ENCODE results near the gene HRAS.

HRAS gene

DNA sequence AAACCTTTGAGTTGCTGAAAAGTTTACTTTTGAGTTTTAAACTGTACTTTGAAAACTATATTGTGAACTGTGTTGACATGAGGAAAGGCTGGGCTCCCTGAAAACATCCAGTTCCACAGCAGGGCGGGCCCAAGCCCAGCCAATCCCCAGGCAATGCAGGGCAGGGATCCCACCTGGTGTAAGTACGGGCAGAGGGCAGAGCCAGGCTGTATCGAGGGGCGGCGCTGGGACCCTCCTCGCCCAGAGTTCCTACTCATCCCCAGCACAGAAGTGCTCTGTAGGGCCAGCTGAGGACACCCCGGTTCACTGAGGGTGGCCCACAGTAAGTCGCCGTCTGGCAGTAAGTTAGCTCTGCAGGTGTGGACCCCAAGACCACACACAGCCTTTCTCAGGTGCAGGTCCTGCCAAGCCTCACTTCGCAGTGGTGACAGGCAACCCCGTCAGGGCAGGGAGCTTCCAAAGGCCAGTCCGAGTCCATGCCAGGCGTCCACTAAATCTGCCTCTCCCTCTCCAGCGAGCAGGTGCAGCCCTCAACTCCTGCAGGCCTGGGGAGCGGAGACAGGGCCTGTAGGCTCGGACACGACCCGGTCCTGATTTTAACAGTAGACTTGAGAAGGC, 31.7 kb upstream of the HRAS start:
- no peak for DNase-seq

GRCh38 chr11:565921-566509, 30.6 kb upstream of the HRAS start:
- no peak for DNase-seq

GRCh38 chr11:563812-564578, 28.6 kb upstream of the HRAS start:
- DNase-seq, result no peak

DNA sequence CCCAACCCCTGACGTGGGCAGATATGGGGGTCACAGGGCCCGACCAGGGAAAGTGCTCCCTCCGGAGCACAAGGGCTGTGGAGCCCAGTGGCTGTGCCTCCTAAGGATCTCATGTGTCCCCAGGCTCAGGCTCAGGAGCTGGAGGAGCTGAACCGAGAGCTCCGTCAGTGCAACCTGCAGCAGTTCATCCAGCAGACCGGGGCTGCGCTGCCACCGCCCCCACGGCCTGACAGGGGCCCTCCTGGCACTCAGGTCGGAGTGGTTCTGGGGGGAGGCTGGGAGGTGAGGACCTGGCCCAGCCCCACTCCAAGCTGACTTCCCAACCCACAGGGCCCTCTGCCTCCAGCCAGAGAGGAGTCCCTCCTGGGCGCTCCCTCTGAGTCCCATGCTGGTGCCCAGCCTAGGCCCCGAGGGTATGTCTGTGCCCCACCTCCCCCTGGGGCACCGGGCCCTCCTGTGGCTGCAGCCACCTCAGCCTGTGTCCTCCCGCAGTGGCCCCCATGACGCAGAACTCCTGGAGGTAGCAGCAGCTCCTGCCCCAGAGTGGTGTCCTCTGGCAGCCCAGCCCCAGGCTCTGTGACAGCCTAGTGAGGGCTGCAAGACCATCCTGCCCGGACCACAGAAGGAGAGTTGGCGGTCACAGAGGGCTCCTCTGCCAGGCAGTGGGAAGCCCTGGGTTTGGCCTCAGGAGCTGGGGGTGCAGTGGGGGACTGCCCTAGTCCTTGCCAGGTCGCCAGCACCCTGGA, 27.9 kb upstream of the HRAS start:
- DNase-seq, result no peak

DNA sequence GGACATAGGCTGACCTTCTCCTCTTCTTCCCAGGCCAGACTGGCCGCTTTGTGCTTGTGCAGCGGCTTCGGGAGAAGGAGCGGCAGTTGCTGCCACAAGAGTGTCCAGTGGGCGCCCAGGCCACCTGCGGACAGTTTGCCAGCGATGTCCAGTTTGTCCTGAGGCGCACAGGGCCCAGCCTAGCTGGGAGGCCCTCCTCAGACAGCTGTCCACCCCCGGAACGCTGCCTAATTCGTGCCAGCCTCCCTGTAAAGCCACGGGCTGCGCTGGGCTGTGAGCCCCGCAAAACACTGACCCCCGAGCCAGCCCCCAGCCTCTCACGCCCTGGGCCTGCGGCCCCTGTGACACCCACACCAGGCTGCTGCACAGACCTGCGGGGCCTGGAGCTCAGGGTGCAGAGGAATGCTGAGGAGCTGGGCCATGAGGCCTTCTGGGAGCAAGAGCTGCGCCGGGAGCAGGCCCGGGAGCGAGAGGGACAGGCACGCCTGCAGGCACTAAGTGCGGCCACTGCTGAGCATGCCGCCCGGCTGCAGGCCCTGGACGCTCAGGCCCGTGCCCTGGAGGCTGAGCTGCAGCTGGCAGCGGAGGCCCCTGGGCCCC, 26.8 kb upstream of the HRAS start:
- DNase-seq, result no peak

DNA sequence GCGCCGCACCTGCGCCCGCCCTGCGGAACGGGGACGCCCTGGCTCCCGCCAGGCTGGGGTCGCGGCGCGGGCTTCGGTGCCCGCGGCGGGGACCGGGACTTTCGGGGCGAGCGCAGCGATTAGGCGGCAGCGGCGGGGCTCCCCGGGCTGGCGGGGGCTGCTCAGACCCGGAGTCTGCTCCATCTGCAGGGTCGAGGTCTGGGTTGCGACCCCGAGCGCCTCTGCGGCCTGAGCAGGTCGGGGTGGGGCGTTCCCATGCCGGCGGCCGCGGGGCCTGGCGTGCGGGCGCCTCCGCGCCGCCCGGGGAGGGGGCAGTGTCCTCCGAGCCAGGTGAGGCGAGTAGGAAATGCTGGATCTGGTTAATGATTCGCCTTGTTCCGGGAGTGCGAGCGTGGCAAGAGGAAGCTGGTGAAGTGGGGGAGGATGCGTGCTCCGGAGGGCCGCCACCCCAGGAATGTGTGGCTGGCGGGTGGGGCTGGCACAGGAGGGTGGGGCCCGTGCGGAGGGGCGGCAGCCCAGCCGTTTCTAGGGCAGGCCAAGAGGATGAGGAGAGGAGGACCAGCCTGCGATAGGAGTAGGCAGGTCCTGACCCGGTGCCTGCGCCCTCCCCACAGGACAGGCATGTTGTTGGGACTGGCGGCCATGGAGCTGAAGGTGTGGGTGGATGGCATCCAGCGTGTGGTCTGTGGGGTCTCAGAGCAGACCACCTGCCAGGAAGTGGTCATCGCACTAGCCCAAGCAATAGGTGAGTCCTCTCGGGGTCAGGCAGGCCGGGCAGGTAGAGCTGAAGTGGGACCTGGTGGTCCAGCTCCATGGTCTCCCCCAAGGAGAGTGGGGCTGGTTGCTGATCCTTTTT, 26.0 kb upstream of the HRAS start:
- peak in 1 of 2 experiments; percentile 25 for DNase-seq

DNA sequence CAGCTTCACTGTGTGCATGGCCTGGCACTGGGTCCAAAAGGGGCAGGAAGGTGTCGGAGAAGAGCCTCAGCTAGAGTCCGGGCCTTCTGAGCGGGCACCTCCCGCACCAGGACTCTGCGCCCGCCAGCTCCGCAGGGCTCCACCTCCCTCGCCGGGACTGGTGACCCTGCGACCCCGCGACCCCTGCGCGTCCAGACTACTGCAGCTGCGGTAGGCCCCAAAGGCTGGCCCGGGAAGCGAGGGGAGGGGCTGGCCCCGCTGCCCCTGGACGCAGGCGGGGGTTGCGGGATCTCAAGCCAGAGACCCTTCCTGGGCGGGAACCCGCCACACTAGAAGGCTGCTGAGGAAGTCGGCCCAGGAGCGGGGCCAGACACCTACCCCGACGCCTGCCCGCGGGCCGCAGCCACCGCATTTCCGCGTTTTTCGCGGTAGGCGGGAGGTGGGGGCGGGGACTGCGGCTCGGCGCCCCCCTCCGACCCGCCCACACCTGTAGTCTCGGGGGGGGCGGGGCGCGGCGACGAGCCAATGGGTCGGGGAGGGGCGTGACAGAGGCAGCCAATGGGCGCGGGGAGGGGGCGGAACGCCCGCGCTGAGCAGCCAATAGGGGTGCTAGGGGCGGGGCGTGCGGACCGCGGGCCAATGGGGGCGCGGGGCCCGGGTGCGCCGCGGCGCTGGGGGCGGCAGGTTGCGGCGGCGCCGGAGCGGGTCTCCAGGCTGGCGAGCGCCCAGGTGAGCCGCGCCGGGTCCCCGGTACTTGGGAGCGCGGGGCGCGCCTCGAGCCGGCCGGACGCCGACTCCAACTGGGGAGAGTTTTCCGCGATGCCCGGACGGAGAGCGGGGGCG, 25.1 kb upstream of the HRAS start, which contains the start of the genes LMNTD2 and RASSF7:
TSS of gene LMNTD2 (minus strand) at position 434 of the 843 bp plus-strand sequence. CDS start at position 412, 22 bp downstream.
TSS of gene RASSF7 (plus strand) at position 666 of the 843 bp plus-strand sequence. CDS start 799 bp downstream, outside the sequence.
- peak; percentile 93 for DNase-seq

DNA sequence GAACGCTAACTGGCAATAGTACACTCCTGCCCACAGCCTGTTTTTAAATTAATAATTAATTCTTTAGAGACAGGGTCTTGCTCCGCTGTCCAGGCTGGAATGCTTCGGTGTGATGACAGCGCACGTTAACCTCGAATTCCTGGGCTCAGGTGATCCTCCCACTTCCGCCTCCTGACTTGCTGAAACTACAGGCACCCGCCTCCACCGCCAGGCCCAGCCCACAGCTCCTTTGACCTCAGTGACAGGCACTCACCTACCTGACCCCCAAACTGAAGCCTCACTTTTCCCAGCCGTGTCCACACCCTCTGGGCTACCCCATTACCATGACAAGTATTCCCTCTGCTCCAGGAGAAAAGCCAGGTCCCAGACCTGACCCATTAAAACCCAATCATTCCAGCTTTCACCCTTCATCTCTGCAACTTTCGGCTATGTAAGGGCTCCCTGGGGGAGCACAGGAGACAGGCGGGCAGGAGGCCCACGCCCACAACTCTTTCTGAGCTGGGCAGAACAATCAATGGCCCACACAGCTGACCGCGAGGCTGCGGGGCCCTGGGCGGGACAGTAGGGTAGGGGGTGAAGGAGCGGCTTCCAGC, 24.4 kb upstream of the HRAS start:
- no peak for DNase-seq

- no peak for DNase-seq
Measured at GRCh38 chr11:559020-559620, 23.7 kb upstream of the HRAS start.

DNA sequence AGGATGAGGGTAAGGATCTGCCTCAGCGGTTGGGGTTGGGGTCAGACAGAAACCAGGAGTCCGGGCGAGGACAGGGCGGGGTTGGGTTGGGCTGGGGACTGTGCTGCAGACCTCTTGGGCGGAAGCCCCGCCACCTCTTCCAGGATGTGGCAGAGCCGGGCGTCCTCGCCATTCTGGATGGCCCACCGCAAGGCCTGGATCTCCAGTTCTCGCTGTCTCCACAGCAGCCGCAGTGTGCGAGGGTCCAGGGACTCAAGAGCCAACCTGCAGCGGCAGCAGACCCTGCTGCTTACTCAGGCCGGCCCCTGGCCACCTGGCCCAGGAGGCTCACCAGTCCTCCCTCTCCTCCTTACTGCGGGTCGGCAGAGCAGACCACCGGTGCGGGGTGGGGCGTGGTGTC, 23.1 kb upstream of the HRAS start:
- no peak for DNase-seq

GRCh38 chr11:557328-558132, 22.2 kb upstream of the HRAS start:
- DNase-seq, result no peak

DNA sequence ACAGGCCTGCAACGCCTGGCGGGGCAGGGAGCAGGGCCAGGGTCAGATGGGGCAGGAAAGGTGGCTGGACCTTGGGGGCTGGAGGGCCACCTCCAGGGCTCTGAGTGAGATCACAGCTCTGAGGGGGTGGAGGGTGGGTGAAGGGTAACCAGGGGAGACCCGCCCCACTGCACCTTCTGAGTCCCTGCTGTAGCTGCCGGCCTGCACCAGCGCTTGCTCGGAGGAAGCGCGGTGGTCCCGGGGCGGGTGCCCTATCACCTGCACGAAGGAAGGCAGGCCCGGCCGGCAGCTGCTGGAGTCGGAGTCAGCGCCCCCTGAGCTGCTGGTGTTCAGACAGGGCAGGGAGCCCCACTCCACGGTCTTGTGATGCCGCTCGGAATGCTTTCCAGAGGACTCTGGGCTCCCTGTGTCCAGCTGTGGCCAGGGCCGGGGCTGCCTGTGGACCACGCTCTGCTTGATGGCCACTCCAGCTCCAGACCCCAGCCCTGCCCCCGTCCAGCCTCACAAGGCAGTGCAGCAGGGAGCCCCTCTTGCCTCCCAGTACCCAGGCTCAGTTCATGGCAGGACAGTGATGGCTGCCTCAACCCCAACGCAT, 21.4 kb upstream of the HRAS start:
- DNase-seq, result no peak

- peak in 1 of 2 experiments; percentile 43 for DNase-seq
Measured at GRCh38 chr11:555780-556661, 20.6 kb upstream of the HRAS start.

GRCh38 chr11:555227-555779, 19.9 kb upstream of the HRAS start:
- DNase-seq, result no peak

DNA sequence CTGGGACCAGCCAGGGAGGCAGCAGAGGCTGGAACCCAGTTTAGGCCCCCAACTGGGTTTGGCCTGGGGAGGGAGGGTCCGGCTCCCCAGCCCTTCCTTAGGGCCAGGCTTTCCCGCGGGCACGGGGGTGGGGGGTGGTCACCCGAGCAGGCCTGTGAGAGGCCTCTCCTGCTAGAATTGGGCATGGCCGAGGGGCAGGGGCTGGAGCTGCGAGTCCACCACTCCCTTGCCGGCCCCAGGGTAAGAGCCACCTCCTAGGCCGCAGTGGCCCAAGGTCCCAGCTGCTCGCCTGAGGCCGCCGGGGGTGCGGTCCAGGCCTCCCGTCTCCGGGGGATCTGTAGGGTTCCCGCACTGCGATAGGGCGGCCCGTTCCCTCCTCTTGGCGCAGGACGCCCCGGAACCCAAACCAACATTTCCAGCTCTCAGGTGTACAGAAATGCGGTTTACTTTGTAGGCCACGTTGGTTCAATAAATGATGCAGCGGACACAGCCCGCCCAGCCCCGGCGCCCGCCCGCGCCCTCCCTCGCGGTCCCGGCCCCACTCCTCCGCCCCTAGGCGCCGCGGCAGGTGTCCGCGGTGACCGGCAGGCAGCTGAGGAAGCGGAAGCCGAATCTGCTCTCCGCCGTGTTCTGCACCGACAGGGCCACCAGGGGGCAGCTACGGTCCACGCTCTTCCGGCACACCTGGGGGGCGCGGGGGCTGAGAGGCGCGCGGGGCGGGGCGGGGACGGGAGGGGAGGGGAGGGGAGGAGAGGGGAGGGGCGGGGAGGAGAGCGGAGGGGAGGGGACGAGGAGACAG, 19.3 kb upstream of the HRAS start:
- DNase-seq, result peak; percentile 92 to 93

DNA sequence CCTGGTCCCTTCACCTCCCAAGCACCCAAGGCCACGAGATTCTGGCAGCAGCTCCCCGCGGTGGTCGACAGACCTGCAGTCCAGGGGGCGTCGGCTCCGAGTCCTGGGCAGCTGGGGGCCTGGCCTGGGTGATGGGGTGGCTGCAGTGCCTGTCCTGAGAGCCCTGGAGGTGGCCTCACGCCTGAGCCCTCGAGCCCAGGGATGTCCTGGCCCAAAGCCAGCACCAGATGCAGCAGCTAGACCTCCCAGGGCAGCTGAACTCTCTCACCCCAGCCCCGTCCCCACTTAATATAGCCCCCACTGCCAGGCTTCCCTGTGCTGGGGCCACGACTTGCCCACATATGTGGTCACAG, 18.6 kb upstream of the HRAS start:
- no peak for DNase-seq

All from NCI-H2081 (cell line).